Epithelial cell of proximal tubule (primary cell): Measurements from ENCODE around the gene KCNQ1. TPM values are rescaled to one million over a fixed set of nuclear protein-coding genes. Genes with fewer than 3 reads are reported as not detected.

Experiments used
- DNase-seq: peaks from one replicate; pipeline ENCODE4 v3.0.0-alpha.2; 2011; ENCODE audit warnings: low read depth
- H3K4me3 ChIP-seq: 2 replicates; pipeline ENCODE4 v1.5.1; 2011; ENCODE audit warnings: low read depth, mild to moderate bottlenecking, low read length
- CTCF ChIP-seq: conservative IDR thresholded peaks from 2 replicates; pipeline ENCODE4 v1.5.1; 2012; ENCODE audit warnings: low read depth, mild to moderate bottlenecking, low read length
- total RNA-seq: library from RNA; depleted of rRNA; stranded (reverse); fragments of >200 nt; gene quantifications from 2 replicates; pipeline ENCODE4 v1.2.3, GENCODE V29; 2015

KCNQ1 gene
- total RNA-seq, 1 donor from 2014 or later: 0.46 TPM

- H3K4me3 ChIP-seq: no peak overlapping the region
- DNase-seq: no peak
- no peak for TF ChIP-seq CTCF
These were observed 258.7 kb downstream of the KCNQ1 start for GRCh38 chr11:2703363-2704141.

GRCh38 chr11:2704356-2704755 lies 259.5 kb downstream of the KCNQ1 start:
- no peak for DNase-seq
- no peak for TF ChIP-seq CTCF
- no peak overlapping the region for H3K4me3 ChIP-seq

GRCh38 chr11:2704896-2705606 lies 260.2 kb downstream of the KCNQ1 start:
- H3K4me3 ChIP-seq: no peak overlapping the region
- no peak for TF ChIP-seq CTCF
- DNase-seq: no peak

- no peak overlapping the region for H3K4me3 ChIP-seq
- DNase-seq: no peak
- TF ChIP-seq CTCF: no peak
These were observed 261.5 kb downstream of the KCNQ1 start for GRCh38 chr11:2706321-2706720.

GRCh38 chr11:2707736-2708135 lies 262.9 kb downstream of the KCNQ1 start:
- TF ChIP-seq CTCF: no peak
- DNase-seq: no peak
- no peak overlapping the region for H3K4me3 ChIP-seq

GRCh38 chr11:2708151-2708581 lies 263.4 kb downstream of the KCNQ1 start:
- no peak overlapping the region for H3K4me3 ChIP-seq
- DNase-seq: no peak
- no peak for TF ChIP-seq CTCF
